Activated CD4-positive, alpha-beta T cell treated with anti-CD3 and anti-CD28 coated beads, Interleukin-2, amount 10 ng/mL, durations not matched to agents 24 days and 14 days (primary cell): ENCODE measurements around the gene BCL7B. TPM values are rescaled to one million over a fixed set of nuclear protein-coding genes. Genes with fewer than 3 reads are reported as not detected.
"Not testable (repeated sequence)": the region's sequence is repeated elsewhere in the genome, so short reads cannot be mapped to it uniquely, and the experiment has no call there.

Source experiments
- DNase-seq: peaks from one replicate; pipeline ENCODE4 v3.0.0; 2022
- H3K27ac Mint-ChIP-seq: one replicate; pipeline ENCODE4 v1.8.0; 2022; ENCODE audit warnings: mild to moderate bottlenecking, mixed read lengths
- H3K27me3 Mint-ChIP-seq: one replicate; pipeline ENCODE4 v1.8.0; 2022; ENCODE audit warnings: mixed read lengths
- H3K36me3 Mint-ChIP-seq: one replicate; pipeline ENCODE4 v1.8.0; 2022; ENCODE audit warnings: low read depth, mild to moderate bottlenecking, mixed read lengths
- H3K4me1 Mint-ChIP-seq: one replicate; pipeline ENCODE4 v1.8.0; 2021; ENCODE audit warnings: mixed read lengths
- H3K4me3 Mint-ChIP-seq: one replicate; pipeline ENCODE4 v1.8.0; 2022; ENCODE audit warnings: mild to moderate bottlenecking, moderate library complexity, mixed read lengths
- H3K9me3 Mint-ChIP-seq: one replicate; pipeline ENCODE4 v1.8.0; 2021; ENCODE audit warnings: mixed read lengths
- intact Hi-C: fragments of 100-400 bp; cut with micrococcal nuclease; formaldehyde crosslinking; loops from one replicate; pipeline ENCODE4 v1.15.1; 2023
- total RNA-seq: library from RNA; stranded (reverse); gene quantifications from 2 replicates; pipeline ENCODE4 v1.2.3, GENCODE V29; 2022

Gene BCL7B
- total RNA-seq, 1 donor from 2014 or later, result 75.9 TPM

GRCh38 chr7:73582664-73583202, 25.2 kb upstream of the BCL7B start:
- peaks cover 16% of the 10 kb centered on the region for H3K4me1 Mint-ChIP-seq
- intact Hi-C loops, result no loop called here
- H3K9me3 Mint-ChIP-seq, result peaks cover 3% of the 10 kb centered on the region
- no peak for DNase-seq
- peaks cover 4% of the 10 kb centered on the region for H3K36me3 Mint-ChIP-seq
- no peak overlapping the region for H3K4me3 Mint-ChIP-seq
- H3K27ac Mint-ChIP-seq, result no peak overlapping the region
- H3K27me3 Mint-ChIP-seq, result peaks cover 2% of the 10 kb centered on the region

GRCh38 chr7:73581006-73581405, 23.5 kb upstream of the BCL7B start:
- H3K4me3 Mint-ChIP-seq, intact Hi-C loops, H3K27me3 Mint-ChIP-seq, DNase-seq, H3K9me3 Mint-ChIP-seq, H3K27ac Mint-ChIP-seq: not testable (repeated sequence)
- Mint-ChIP-seq H3K36me3 (peaks cover 13% of the 10 kb centered on the region), H3K4me1 (peaks cover 23% of the 10 kb centered on the region)

GRCh38 chr7:73578342-73579128, 21.0 kb upstream of the BCL7B start, which contains the start of gene TBL2:
Gene TBL2 (minus strand): TSS chr7:73578579. CDS start chr7:73578549, 30 bp downstream.
- intact Hi-C loops, result loop anchor here (1.0 kb wide), 4 partner anchors 21 to 160 kb away; partner anchors contain the start of genes ABHD11, BAZ1B, BCL7B and BUD23
- Mint-ChIP-seq H3K36me3 (peaks cover 24% of the 10 kb centered on the region), H3K27ac (peak within 1 kb of the TSS; percentile 97), H3K27me3 (no peaks in the 10 kb centered on the region), H3K9me3 (peaks cover 3% of the 10 kb centered on the region), H3K4me3 (peak within 1 kb of the TSS; percentile 99), H3K4me1 (peaks cover 28% of the 10 kb centered on the region)
- peak; percentile 100 for DNase-seq

- peaks cover 28% of the 10 kb centered on the region for H3K4me1 Mint-ChIP-seq
- intact Hi-C loops, result loop anchor here (1.0 kb wide), 4 partner anchors 20 to 161 kb away; partner anchors contain the start of genes ABHD11, BAZ1B, BCL7B and BUD23
- peak overlapping the region; percentile 99 for H3K4me3 Mint-ChIP-seq
- H3K36me3 Mint-ChIP-seq, result peaks cover 30% of the 10 kb centered on the region
- H3K27ac Mint-ChIP-seq, result peak overlapping the region; percentile 97
- H3K9me3 Mint-ChIP-seq, result peaks cover 3% of the 10 kb centered on the region
- DNase-seq, result no peak
- H3K27me3 Mint-ChIP-seq, result no peaks in the 10 kb centered on the region
These were observed 20.3 kb upstream of the BCL7B start for GRCh38 chr7:73577627-73578341.

GRCh38 chr7:73573791-73574190, 16.3 kb upstream of the BCL7B start:
- DNase-seq, result no peak
- no peak overlapping the region for H3K27ac Mint-ChIP-seq
- peaks cover 61% of the 10 kb centered on the region for H3K36me3 Mint-ChIP-seq
- peaks cover under 1% of the 10 kb centered on the region for H3K9me3 Mint-ChIP-seq
- H3K27me3 Mint-ChIP-seq, result no peaks in the 10 kb centered on the region
- peaks cover 16% of the 10 kb centered on the region for H3K4me1 Mint-ChIP-seq
- intact Hi-C loops, result no loop called here
- no peak overlapping the region for H3K4me3 Mint-ChIP-seq

GRCh38 chr7:73573276-73573675, 15.8 kb upstream of the BCL7B start:
- H3K4me1 Mint-ChIP-seq, result peaks cover 16% of the 10 kb centered on the region
- no peaks in the 10 kb centered on the region for H3K9me3 Mint-ChIP-seq
- H3K27ac Mint-ChIP-seq, result no peak overlapping the region
- no peak for DNase-seq
- no peaks in the 10 kb centered on the region for H3K27me3 Mint-ChIP-seq
- intact Hi-C loops, result no loop called here
- no peak overlapping the region for H3K4me3 Mint-ChIP-seq
- peaks cover 59% of the 10 kb centered on the region for H3K36me3 Mint-ChIP-seq

GRCh38 chr7:73572767-73573186, 15.3 kb upstream of the BCL7B start:
- peaks cover 20% of the 10 kb centered on the region for H3K4me1 Mint-ChIP-seq
- no peaks in the 10 kb centered on the region for H3K9me3 Mint-ChIP-seq
- H3K36me3 Mint-ChIP-seq, result peaks cover 61% of the 10 kb centered on the region
- H3K27ac Mint-ChIP-seq, result no peak overlapping the region
- no peak overlapping the region for H3K4me3 Mint-ChIP-seq
- no peak for DNase-seq
- H3K27me3 Mint-ChIP-seq, result no peaks in the 10 kb centered on the region
- intact Hi-C loops, result no loop called here

- no peak for DNase-seq
- Mint-ChIP-seq H3K4me3 (no peak overlapping the region), H3K27me3 (no peaks in the 10 kb centered on the region), H3K9me3 (no peaks in the 10 kb centered on the region), H3K36me3 (peaks cover 52% of the 10 kb centered on the region), H3K27ac (no peak overlapping the region), H3K4me1 (peaks cover 22% of the 10 kb centered on the region)
- intact Hi-C loops, result no loop called here
These were observed 13.5 kb upstream of the BCL7B start for GRCh38 chr7:73570977-73571376.

- intact Hi-C loops, result no loop called here
- no peak overlapping the region for H3K4me3 Mint-ChIP-seq
- peaks cover 27% of the 10 kb centered on the region for H3K4me1 Mint-ChIP-seq
- no peaks in the 10 kb centered on the region for H3K9me3 Mint-ChIP-seq
- H3K27me3 Mint-ChIP-seq, result no peaks in the 10 kb centered on the region
- no peak overlapping the region for H3K27ac Mint-ChIP-seq
- H3K36me3 Mint-ChIP-seq, result peaks cover 52% of the 10 kb centered on the region
- DNase-seq, result no peak
These were observed 13.0 kb upstream of the BCL7B start for GRCh38 chr7:73570521-73570920.

GRCh38 chr7:73569042-73569608, 11.6 kb upstream of the BCL7B start:
- Mint-ChIP-seq H3K4me3 (no peak overlapping the region), H3K4me1 (peaks cover 29% of the 10 kb centered on the region), H3K36me3 (peaks cover 47% of the 10 kb centered on the region), H3K27me3 (no peaks in the 10 kb centered on the region), H3K9me3 (no peaks in the 10 kb centered on the region), H3K27ac (no peak overlapping the region)
- no peak for DNase-seq
- intact Hi-C loops, result no loop called here

- Mint-ChIP-seq H3K36me3 (peaks cover 36% of the 10 kb centered on the region), H3K27ac (peak overlapping the region; percentile 63), H3K9me3 (no peaks in the 10 kb centered on the region), H3K4me1 (peaks cover 27% of the 10 kb centered on the region), H3K4me3 (no peak overlapping the region), H3K27me3 (no peaks in the 10 kb centered on the region)
- DNase-seq, result no peak
- intact Hi-C loops, result no loop called here
These were observed 10.6 kb upstream of the BCL7B start for GRCh38 chr7:73567846-73568685.

- H3K9me3 Mint-ChIP-seq, result no peaks in the 10 kb centered on the region
- peaks cover 27% of the 10 kb centered on the region for H3K4me1 Mint-ChIP-seq
- peaks cover 28% of the 10 kb centered on the region for H3K36me3 Mint-ChIP-seq
- H3K27me3 Mint-ChIP-seq, result no peaks in the 10 kb centered on the region
- no peak for DNase-seq
- no peak overlapping the region for H3K27ac Mint-ChIP-seq
- H3K4me3 Mint-ChIP-seq, result no peak overlapping the region
- intact Hi-C loops, result no loop called here
These were observed 9.7 kb upstream of the BCL7B start for GRCh38 chr7:73567140-73567539.

GRCh38 chr7:73566431-73566830, 8.9 kb upstream of the BCL7B start:
- intact Hi-C loops, H3K9me3 Mint-ChIP-seq, DNase-seq, H3K27me3 Mint-ChIP-seq: not testable (repeated sequence)
- Mint-ChIP-seq H3K4me3 (peak overlapping the region; percentile 62), H3K27ac (peak overlapping the region; percentile 25), H3K36me3 (peaks cover 24% of the 10 kb centered on the region), H3K4me1 (peaks cover 30% of the 10 kb centered on the region)
